Lower leg skin (tissue), 4 donors: Measurements from ENCODE around the gene GLI3. TPM values are rescaled to one million over a fixed set of nuclear protein-coding genes. Genes with fewer than 3 reads are reported as not detected.

Experiments
- DNase-seq, 2 donors: peaks; one replicate each; pipeline ENCODE4 v3.0.0-alpha.2; 2019; ENCODE audit warnings: low spot score in 2 of 2
- H3K4me3 ChIP-seq: fragments of 200-600 bp; sonication (generic); 2 replicates; pipeline ENCODE4 v1.5.1; 2017; ENCODE audit warnings: mild to moderate bottlenecking, low read depth; ENCODE audit not compliant: poor library complexity, severe bottlenecking
- POLR2A ChIP-seq, 2 donors: fragments of 450-650 bp; IDR thresholded peaks; one replicate each; pipeline ENCODE4 v1.6.1; 2016 to 2017; ENCODE audit warnings: antibody characterized with exemption in 2 of 2, mild to moderate bottlenecking in 1 of 2, moderate library complexity in 1 of 2
- WGBS, 2 donors: methylation state at CpG; one replicate each; pipeline ENCODE4 v1.1.5; 2018; 5-methylcytosine and 5-hydroxymethylcytosine counted together
- intact Hi-C: fragments of 100-400 bp; cut with DNase I; formaldehyde crosslinking; loops from one replicate; pipeline ENCODE4 v1.15.0; 2023; ENCODE audit warnings: low total_unique reads
- total RNA-seq, 4 donors: library from RNA; depleted of rRNA; stranded (reverse); fragments of >200 nt; gene quantifications; one replicate each; pipeline ENCODE4 v1.1.0, GENCODE V29; 2016
- TF ChIP-seq, protein P1 (sequence below), 3 donors: fragments of 450-650 bp; IDR thresholded peaks; one replicate each; pipeline ENCODE4 v1.5.1; 2016; ENCODE audit warnings: antibody characterized with exemption in 3 of 3, mild to moderate bottlenecking in 3 of 3, moderate library complexity in 2 of 3

Gene GLI3
- total RNA-seq, 4 donors from 2014 or later = 16.4 to 28.2 (median 18.3) TPM

DNA sequence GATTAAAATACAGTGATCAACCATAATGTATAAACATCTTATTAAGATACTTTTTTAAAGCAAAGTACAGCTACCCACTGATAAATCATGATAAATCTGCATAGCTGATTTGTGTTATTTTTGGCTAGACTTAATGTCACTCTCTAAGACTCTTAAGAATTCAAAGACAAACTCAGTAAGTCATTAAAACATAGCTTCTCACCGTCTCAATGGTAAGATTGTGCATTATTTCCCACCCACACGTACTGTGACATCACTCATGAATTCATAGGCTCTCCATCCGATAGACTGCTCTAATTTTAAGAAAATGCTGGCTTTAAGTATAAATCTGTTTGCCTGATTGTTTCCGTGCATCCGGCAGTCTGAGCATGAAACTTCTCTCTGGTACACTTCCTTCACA, 266.1 kb downstream of the GLI3 start:
- no peak for DNase-seq
- no peak for TF ChIP-seq POLR2A (IDR thresholded peaks at IDR 0.05)
- TF ChIP-seq, protein P1, sequence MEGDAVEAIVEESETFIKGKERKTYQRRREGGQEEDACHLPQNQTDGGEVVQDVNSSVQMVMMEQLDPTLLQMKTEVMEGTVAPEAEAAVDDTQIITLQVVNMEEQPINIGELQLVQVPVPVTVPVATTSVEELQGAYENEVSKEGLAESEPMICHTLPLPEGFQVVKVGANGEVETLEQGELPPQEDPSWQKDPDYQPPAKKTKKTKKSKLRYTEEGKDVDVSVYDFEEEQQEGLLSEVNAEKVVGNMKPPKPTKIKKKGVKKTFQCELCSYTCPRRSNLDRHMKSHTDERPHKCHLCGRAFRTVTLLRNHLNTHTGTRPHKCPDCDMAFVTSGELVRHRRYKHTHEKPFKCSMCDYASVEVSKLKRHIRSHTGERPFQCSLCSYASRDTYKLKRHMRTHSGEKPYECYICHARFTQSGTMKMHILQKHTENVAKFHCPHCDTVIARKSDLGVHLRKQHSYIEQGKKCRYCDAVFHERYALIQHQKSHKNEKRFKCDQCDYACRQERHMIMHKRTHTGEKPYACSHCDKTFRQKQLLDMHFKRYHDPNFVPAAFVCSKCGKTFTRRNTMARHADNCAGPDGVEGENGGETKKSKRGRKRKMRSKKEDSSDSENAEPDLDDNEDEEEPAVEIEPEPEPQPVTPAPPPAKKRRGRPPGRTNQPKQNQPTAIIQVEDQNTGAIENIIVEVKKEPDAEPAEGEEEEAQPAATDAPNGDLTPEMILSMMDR (IDR thresholded peaks at IDR 0.05) = no peak
- H3K4me3 ChIP-seq = no peak overlapping the region
- WGBS, 2 donors = 82 to 93% methylated on average over 5 of the region's 5 CpGs
- intact Hi-C loops = no loop called here

DNA sequence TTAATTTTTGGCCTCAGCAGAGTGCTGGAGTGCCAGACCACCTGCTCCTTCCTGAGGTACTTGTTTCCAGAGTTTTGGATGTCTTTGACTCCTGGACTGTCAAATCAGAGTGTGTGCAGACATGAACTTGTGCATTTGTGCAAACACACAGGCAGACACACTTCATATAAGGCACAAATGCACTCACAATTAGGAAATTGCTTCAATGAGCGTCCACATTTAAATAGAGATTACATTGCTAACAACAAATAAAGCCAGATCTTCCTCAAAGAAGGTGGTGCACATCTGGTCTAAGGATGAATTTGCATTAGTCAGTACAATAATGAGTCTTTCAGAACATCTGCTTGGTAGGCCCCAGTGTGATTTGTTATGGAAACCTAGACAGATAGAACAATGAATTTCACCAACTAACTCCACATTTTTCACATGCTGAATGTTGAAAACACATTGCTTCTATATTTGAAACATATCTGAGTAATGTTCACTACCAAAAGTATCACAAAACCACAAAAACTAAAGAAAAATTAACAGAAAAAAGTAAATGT, 267.4 kb downstream of the GLI3 start:
- DNase-seq = no peak
- intact Hi-C loops = no loop called here
- no peak overlapping the region for H3K4me3 ChIP-seq
- TF ChIP-seq POLR2A (IDR thresholded peaks at IDR 0.05) = no peak
- TF ChIP-seq, protein P1 (IDR thresholded peaks at IDR 0.05) = no peak
- 86 to 96% methylated on average over 1 of the region's 1 CpG for WGBS, 2 donors

DNA sequence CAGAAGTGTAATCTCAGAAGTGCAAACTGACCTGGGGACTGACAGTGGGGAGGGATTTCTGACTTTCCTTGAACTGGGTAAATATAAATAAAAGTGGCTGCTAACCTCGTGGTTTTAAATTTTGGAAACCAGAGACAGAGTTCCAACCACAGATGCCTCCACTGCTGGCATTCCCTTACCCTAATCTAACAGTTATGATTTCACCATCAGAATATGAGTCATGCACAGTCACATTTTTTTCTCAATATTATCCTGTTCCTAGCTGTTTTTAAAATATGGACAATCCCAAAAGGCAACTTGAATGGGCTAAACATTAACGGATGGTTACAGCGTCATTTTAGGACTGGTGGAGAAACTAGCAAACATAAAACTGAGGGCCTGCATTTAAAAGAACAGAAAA, 269.9 kb downstream of the GLI3 start:
- intact Hi-C loops = no loop called here
- no peak for DNase-seq

DNA sequence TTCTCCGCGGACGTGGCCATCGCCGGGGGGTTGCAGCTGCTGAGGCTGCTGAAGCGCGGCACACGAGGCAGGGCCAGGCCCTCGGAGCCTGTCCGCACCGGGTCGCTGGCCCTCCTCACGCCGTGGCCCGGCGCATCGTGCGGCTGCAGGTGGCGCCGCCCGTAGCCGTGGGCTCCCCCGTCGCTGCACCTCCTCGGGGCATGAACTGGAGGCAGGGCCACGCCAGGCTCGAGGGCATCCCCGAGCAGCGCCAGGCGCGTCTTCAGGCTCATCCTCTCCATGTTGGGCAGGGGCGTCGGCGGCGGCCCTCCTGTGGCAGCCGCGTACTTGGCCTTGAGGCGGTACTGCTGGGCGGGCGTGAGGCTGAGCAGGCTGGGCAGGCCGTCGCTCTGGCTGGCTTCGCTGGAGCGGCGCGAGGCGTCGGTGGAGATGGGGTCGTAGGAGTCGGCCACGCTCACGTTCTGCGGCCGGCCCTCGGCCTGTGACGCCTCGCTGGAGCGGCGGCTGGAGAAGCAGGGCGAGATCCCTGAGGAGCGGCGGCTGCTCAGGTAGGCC, 271.0 kb downstream of the GLI3 start:
- TF ChIP-seq POLR2A (IDR thresholded peaks at IDR 0.05) = no peak
- TF ChIP-seq, protein P1 (IDR thresholded peaks at IDR 0.05) = no peak
- peak in 1 of 2 donors; percentile 82 for DNase-seq
- WGBS, 2 donors = 96 to 98% methylated on average over 31 to 62 of the region's 62 CpGs

More for the DNA sequence above, 269.9 kb downstream of the GLI3 start:
- 46 to 69% methylated on average over 3 of the region's 3 CpGs for WGBS, 2 donors
- no peak for TF ChIP-seq POLR2A (IDR thresholded peaks at IDR 0.05)
- TF ChIP-seq, protein P1 (IDR thresholded peaks at IDR 0.05) = no peak
- no peak overlapping the region for H3K4me3 ChIP-seq

DNA sequence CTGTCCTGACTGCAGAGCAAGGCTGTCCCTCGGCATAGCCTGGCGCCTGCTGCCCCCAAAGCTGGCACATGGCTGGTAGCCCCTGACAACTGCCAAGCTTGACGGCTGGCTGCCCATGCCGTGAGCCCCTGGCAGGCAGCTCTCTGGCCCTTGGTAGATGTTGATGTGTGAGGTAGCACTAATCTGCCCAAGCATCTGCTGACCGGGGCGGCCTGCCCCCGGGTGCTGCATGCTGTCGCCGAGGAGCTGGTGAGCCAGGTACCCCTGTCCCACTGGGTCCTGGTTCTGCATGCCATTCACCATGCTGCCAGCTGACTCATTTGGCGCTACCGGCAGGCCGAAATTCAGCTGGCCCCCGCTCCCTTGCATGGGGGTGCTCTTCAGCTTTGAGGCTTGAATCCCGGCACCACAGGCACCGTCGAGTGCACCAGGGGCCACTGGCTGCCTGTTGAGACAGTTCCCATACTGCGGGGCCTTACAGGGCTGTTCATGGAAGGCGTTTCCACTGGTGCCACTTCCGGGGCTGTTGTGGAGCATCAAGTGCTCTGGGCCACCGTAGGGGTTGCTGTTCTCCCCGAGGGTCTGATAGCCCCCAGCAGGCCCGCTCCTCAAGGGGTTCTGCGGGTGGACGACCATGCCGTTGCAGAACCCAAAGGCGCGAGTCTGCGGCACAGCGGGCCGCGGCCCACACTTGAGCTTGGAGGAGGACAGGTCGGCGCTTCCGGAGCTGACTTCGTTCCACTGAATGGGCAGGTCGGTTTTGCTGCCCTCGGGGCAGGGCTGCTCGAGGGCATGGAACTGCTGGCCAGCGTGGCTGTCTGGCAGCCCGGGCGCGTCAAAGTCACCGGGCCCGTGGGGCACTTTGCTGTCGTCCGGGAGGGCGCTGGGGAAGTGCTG, 271.9 kb downstream of the GLI3 start:
- 97 to 98% methylated on average over 31 to 36 of the region's 47 CpGs for WGBS, 2 donors
- TF ChIP-seq, protein P1 (IDR thresholded peaks at IDR 0.05) = no peak
- intact Hi-C loops = no loop called here
- peak in 1 of 2 donors; percentile 82 for DNase-seq
- H3K4me3 ChIP-seq = no peak overlapping the region

More for the DNA sequence above, 271.0 kb downstream of the GLI3 start:
- H3K4me3 ChIP-seq = no peak overlapping the region
- intact Hi-C loops = no loop called here
